NCI-H460 (cell line): ENCODE results near the gene AHDC1. TPM values are rescaled to one million over a fixed set of nuclear protein-coding genes. Genes with fewer than 3 reads are reported as not detected.

ENCODE experiments used
- DNase-seq: peaks from one replicate; pipeline ENCODE4 v3.0.0-alpha.2; 2016; ENCODE audit warnings: low read depth; ENCODE audit errors: extremely low read depth
- total RNA-seq: library from RNA; depleted of rRNA; stranded (reverse); fragments of >200 nt; shearing (Covaris generic); gene quantifications from 2 replicates; pipeline ENCODE4 v1.2.3, GENCODE V29; 2014

The AHDC1 gene
- total RNA-seq, 1 experiment from 2014 or later = 1.5 TPM

- no peak for DNase-seq
These were observed 12.5 kb upstream of the AHDC1 start for GRCh38 chr1:27616441-27616840.

GRCh38 chr1:27615346-27616192, 11.6 kb upstream of the AHDC1 start:
- DNase-seq = no peak

GRCh38 chr1:27614625-27615344, 10.8 kb upstream of the AHDC1 start:
- no peak for DNase-seq

- no peak for DNase-seq
These were observed 10.2 kb upstream of the AHDC1 start for GRCh38 chr1:27614043-27614624.

- no peak for DNase-seq
These were observed 8.8 kb upstream of the AHDC1 start for GRCh38 chr1:27612718-27613117.

- no peak for DNase-seq
These were observed 7.5 kb upstream of the AHDC1 start for GRCh38 chr1:27611450-27611849.

- DNase-seq = no peak
These were observed 5.8 kb upstream of the AHDC1 start for GRCh38 chr1:27609618-27610240.

- DNase-seq = no peak
These were observed 5.2 kb upstream of the AHDC1 start for GRCh38 chr1:27609210-27609555.

GRCh38 chr1:27607239-27607804, 3.4 kb upstream of the AHDC1 start:
- DNase-seq = no peak

- no peak for DNase-seq
These were observed 2.8 kb upstream of the AHDC1 start for GRCh38 chr1:27606708-27607238.

- peak; percentile 44 for DNase-seq
These were observed 2.1 kb upstream of the AHDC1 start for GRCh38 chr1:27605796-27606707.

GRCh38 chr1:27605300-27605766, 1.4 kb upstream of the AHDC1 start:
- DNase-seq = no peak

GRCh38 chr1:27604579-27605299, 795 bp upstream of the AHDC1 start:
- DNase-seq = no peak

GRCh38 chr1:27603309-27603680, 649 bp downstream of the AHDC1 start:
- DNase-seq = no peak

GRCh38 chr1:27602462-27603308, 1.3 kb downstream of the AHDC1 start:
- no peak for DNase-seq

- no peak for DNase-seq
These were observed 2.0 kb downstream of the AHDC1 start for GRCh38 chr1:27601771-27602461.

GRCh38 chr1:27601321-27601770, 2.6 kb downstream of the AHDC1 start:
- DNase-seq = no peak
